Neural crest cell (in vitro differentiated cells): Measurements from ENCODE around the gene SIVA1. TPM values are rescaled to one million over a fixed set of nuclear protein-coding genes. Genes with fewer than 3 reads are reported as not detected.

ENCODE experiments used
- DNase-seq: peaks from one replicate; pipeline ENCODE4 v3.0.0; 2021; ENCODE audit warnings: low read depth, mixed read lengths, low spot score
- H3K27ac Mint-ChIP-seq: one replicate; pipeline ENCODE4 v1.8.0; 2021; ENCODE audit warnings: mild to moderate bottlenecking, mixed read lengths; ENCODE audit not compliant: unreplicated experiment
- H3K27me3 Mint-ChIP-seq: 2 replicates; pipeline ENCODE4 v1.8.0; 2021; ENCODE audit warnings: low read depth, mild to moderate bottlenecking, mixed read lengths
- H3K36me3 Mint-ChIP-seq: 2 replicates; pipeline ENCODE4 v1.8.0; 2021; ENCODE audit warnings: low read depth, mild to moderate bottlenecking, mixed read lengths
- H3K4me1 Mint-ChIP-seq: 2 replicates; pipeline ENCODE4 v1.8.0; 2021; ENCODE audit warnings: mixed read lengths
- H3K4me3 Mint-ChIP-seq: one replicate; pipeline ENCODE4 v1.8.0; 2021; ENCODE audit warnings: mild to moderate bottlenecking, mixed read lengths
- H3K9me3 Mint-ChIP-seq: 2 replicates; pipeline ENCODE4 v1.8.0; 2021; ENCODE audit warnings: mixed read lengths
- total RNA-seq: library from RNA; stranded (reverse); gene quantifications from 2 replicates; pipeline ENCODE4 v1.2.1, GENCODE V29; 2021
- TF ChIP-seq, protein P1 (sequence below): fragments of 200-600 bp; sonication (generic); conservative IDR thresholded peaks from 2 replicates; pipeline ENCODE4 v1.5.0; 2021; ENCODE audit warnings: antibody characterized with exemption, mild to moderate bottlenecking

The SIVA1 gene
- total RNA-seq, 1 donor from 2014 or later, result 121 TPM

DNA sequence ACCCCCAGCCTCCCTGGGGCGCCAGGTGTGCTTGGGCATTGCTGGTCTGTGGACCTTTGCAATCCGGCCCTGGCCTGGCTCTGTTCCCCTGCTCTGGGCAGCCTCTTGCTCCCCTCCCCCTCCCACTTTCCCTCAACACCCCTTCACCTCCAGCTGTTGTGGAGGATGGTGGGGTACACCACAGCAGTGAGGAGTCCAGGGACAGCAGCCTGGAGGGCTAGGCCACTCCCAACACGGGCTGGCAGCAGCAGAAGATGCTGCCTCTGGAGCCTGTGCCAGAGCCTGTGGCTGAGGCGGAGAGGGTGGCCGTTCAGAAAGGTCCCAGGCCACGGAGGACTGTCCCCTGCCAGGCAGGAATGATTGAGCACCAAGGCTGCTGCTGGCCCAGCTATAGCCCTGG lies 55.5 kb downstream of the SIVA1 start:
- Mint-ChIP-seq H3K27ac (no peak overlapping the region), H3K4me3 (no peak overlapping the region), H3K9me3 (peaks cover 5% of the 10 kb centered on the region), H3K36me3 (peaks cover 2% of the 10 kb centered on the region), H3K27me3 (peaks cover 8% of the 10 kb centered on the region), H3K4me1 (peaks cover 6% of the 10 kb centered on the region)
- TF ChIP-seq, protein P1, sequence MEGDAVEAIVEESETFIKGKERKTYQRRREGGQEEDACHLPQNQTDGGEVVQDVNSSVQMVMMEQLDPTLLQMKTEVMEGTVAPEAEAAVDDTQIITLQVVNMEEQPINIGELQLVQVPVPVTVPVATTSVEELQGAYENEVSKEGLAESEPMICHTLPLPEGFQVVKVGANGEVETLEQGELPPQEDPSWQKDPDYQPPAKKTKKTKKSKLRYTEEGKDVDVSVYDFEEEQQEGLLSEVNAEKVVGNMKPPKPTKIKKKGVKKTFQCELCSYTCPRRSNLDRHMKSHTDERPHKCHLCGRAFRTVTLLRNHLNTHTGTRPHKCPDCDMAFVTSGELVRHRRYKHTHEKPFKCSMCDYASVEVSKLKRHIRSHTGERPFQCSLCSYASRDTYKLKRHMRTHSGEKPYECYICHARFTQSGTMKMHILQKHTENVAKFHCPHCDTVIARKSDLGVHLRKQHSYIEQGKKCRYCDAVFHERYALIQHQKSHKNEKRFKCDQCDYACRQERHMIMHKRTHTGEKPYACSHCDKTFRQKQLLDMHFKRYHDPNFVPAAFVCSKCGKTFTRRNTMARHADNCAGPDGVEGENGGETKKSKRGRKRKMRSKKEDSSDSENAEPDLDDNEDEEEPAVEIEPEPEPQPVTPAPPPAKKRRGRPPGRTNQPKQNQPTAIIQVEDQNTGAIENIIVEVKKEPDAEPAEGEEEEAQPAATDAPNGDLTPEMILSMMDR, result no peak
- DNase-seq, result no peak

Other genes starting within 250 kb of the SIVA1 start
- gene C14orf180, start 173.4 kb upstream of the SIVA1 start, total RNA-seq, result not detected in 2 replicates
- gene TMEM179, start 148.4 kb upstream of the SIVA1 start, total RNA-seq, result 19.4 and 20.2 TPM in 2 replicates
- gene INF2, start 63.5 kb upstream of the SIVA1 start, total RNA-seq, result 60.6 and 61.7 TPM in 2 replicates
- gene ADSS1, start 28.9 kb upstream of the SIVA1 start, total RNA-seq, result 4.4 and 5.0 TPM in 2 replicates
- gene AKT1, start 42.6 kb downstream of the SIVA1 start, total RNA-seq, result 179 and 191 TPM in 2 replicates
- gene ZBTB42, start 48.0 kb downstream of the SIVA1 start, total RNA-seq, result 2.2 and 2.7 TPM in 2 replicates
- gene CEP170B, start 112.1 kb downstream of the SIVA1 start, total RNA-seq, result 14.0 and 14.4 TPM in 2 replicates
- gene PLD4, start 171.7 kb downstream of the SIVA1 start, total RNA-seq, result 0.02 and 0.05 TPM in 2 replicates
- 1.4 TPM in 2 replicates for gene AHNAK2, start 225.2 kb downstream of the SIVA1 start, total RNA-seq
- gene CLBA1, start 232.6 kb downstream of the SIVA1 start, total RNA-seq, result 12.2 and 14.1 TPM in 2 replicates